Eye (tissue), 1 donor: ENCODE measurements around the gene ATP13A2.
"Not testable (repeated sequence)": the region's sequence is repeated elsewhere in the genome, so short reads cannot be mapped to it uniquely, and the experiment has no call there.

Experiments used
- DNase-seq: peaks from one replicate; pipeline ENCODE4 v3.0.0-alpha.2; 2015

ATP13A2 gene

DNA sequence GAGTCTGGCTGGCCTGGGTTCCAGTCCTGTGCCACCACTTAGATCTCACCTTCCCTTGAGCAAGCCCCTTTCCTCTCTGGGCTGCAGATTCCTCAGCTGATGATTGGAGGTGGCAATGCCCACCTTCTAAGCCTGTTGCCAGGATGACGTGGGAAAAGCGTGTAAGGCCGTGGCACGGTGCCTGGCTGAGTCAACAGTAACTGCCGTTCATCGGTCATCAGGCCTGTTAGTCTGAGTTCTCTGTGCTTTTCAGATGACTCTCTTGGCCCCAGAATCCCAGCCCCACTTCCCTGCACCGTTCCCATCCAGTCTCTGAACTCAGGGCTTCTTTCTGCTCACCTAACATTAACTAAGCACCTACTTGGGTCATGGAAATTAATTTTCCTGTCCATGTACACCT lies 62.7 kb downstream of the ATP13A2 start:
- DNase-seq = not testable (repeated sequence)

GRCh38 chr1:16948282-16948891 lies 63.3 kb downstream of the ATP13A2 start:
- not testable (repeated sequence) for DNase-seq

DNA sequence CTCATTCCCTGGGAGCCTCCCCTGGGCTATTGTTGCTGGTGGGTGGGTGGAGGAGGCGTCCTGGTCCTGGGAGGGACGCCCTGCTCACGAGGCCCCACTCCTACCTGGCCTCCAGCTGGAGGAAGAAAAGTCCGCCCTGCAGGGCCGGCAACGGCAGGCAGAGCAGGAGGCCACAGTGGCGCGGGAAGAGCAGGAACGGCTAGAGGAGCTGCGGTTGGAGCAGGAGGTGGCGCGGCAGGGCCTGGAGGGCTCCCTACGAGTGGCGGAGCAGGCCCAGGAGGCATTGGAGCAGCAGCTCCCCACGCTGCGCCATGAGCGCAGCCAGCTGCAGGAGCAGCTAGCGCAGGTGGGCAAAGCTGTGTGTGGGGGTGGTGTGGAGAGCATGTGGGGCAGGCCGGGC lies 65.1 kb downstream of the ATP13A2 start:
- DNase-seq = no peak

GRCh38 chr1:16946185-16946584 lies 65.5 kb downstream of the ATP13A2 start:
- DNase-seq = not testable (repeated sequence)

GRCh38 chr1:16945512-16945911 lies 66.2 kb downstream of the ATP13A2 start:
- not testable (repeated sequence) for DNase-seq

DNA sequence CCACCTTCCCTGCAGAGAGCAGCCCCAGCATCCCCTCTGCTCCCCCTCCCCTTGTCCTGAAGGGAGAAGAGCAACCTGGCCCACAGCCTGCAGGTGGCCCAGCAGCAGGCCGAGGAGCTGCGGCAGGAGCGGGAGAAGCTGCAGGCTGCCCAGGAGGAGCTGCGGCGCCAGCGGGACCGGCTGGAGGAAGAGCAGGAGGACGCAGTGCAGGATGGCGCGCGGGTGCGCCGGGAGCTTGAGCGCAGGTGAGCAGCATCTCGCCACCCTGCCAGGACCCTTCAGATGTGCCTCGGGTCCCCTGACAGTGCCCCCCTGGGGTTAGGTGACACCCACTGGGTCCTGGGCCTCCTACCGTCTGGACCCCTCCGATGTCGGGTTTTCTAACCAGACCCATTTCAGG lies 67.7 kb downstream of the ATP13A2 start:
- DNase-seq = no peak

DNA sequence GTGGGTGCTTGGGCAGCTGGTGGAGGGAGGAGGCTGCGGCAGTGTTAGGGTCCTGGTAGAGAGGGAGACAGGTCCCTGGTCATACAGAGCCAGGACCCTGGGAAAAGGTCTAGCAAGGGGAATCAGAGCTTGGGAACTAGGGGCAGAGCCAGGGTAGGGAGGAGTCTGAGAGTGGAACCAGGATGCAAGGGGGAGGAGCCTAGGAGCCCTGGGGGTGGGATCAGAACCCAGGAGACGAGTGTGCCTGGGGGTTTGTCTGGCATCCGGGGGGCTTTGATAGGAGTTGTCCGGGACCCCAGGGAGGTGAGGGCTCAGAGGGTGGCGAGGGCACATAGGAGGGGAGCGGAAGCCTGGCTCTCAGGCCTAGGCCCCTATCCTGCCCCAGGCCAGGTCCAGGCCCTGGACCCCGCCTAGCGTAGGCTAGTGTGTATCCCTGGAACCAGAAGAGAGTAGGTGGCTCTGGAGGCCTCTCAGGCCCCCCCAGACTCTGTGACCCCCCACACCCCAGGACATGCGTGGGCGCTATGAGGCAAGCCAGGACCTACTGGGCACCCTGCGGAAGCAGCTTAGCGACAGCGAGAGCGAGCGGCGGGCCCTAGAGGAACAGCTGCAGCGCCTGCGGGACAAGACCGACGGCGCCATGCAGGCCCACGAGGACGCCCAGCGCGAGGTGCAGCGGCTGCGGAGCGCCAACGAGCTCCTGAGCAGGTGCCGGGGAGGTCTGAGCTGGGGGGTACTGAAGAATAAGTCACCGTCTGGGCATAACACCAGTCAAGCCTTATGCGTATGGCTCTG lies 72.1 kb downstream of the ATP13A2 start:
- DNase-seq = not testable (repeated sequence)

- DNase-seq = no peak
Measured at GRCh38 chr1:16938351-16939321, 73.1 kb downstream of the ATP13A2 start.

GRCh38 chr1:16936580-16936979 lies 75.1 kb downstream of the ATP13A2 start:
- DNase-seq = not testable (repeated sequence)
